HCT116 (cell line): ENCODE measurements around the gene SPG21. TPM values are rescaled to one million over a fixed set of nuclear protein-coding genes. Genes with fewer than 3 reads are reported as not detected.

Source experiments
- ATAC-seq: fragments of 200-7000 bp; cut with Tn5 transposase; 2 replicates; pipeline ENCODE4 v1.9.1; 2020; ENCODE audit warnings: mild to moderate bottlenecking, moderate library complexity
- BruUV-seq: library from RNA; stranded (reverse); fragments of 400-500 nt; replicated peaks from 2 replicates; lab custom pipeline; 2021; lab: Mats Ljungman, UMichigan
- CTCF ChIA-PET: fragments of 300-600 bp; sonication (Branson Sonifier 250); formaldehyde crosslinking; loops from one replicate; lab custom pipeline; 2021; ENCODE audit warnings: antibody characterized with exemption; lab: Charles Lee
- POLR2A ChIA-PET: fragments of 300-600, 350-600 bp; sonication (Branson Sonifier 250); formaldehyde crosslinking; loops from one replicate; lab custom pipeline; 2021; ENCODE audit warnings: antibody characterized with exemption; lab: Charles Lee
- RAD21 ChIA-PET, 2 experiments: fragments of 300-600 bp; sonication (Branson Sonifier 250); formaldehyde crosslinking; loops; one replicate each; lab custom pipeline; 2023; ENCODE audit warnings: low total read pairs in 2 of 2; ENCODE audit not compliant: uncharacterized antibody in 2 of 2, unreplicated experiment in 2 of 2, low non-redundant PET in 1 of 2; lab: Charles Lee
- DNase-seq: peaks from one replicate; pipeline ENCODE4 v3.0.0-alpha.2; 2010; ENCODE audit warnings: low read depth, low spot score
- H2AFZ ChIP-seq: fragments of 200-600 bp; shearing (Covaris generic), sonication (generic); 2 replicates; pipeline ENCODE4 v1.6.1; 2017; ENCODE audit warnings: low read depth, mixed run types, mixed read lengths, antibody characterized with exemption, low read length; ENCODE audit not compliant: poor library complexity, severe bottlenecking
- H3K27ac ChIP-seq: 2 replicates; pipeline ENCODE4 v1.5.1; 2012; ENCODE audit warnings: low read depth, low read length
- H3K27me3 ChIP-seq: fragments of 200-600 bp; sonication (generic); 2 replicates; pipeline ENCODE4 v1.6.1; 2016; ENCODE audit warnings: mixed run types, low read length, mixed read lengths; ENCODE audit not compliant: insufficient read depth
- H3K36me3 ChIP-seq, 2 experiments: fragments of 200-500 bp in 1 of 2; fragments of 200-600 bp in 1 of 2; sonication (Bioruptor generic) in 1 of 2; sonication (generic) in 1 of 2; 2 replicates each; pipeline versions ENCODE4 v1.5.1 to v1.6.1; 2014 to 2016; ENCODE audit warnings: low read length in 2 of 2, inconsistent platforms in 1 of 2, mixed read lengths in 1 of 2, mixed run types in 1 of 2; ENCODE audit not compliant: insufficient read depth in 2 of 2, control insufficient read depth in 1 of 2
- H3K4me1 ChIP-seq, 2 experiments: fragments of 200-600 bp in 1 of 2; sonication (generic) in 1 of 2; 2 replicates each; pipeline versions ENCODE4 v1.5.1 to v1.6.1; 2012 to 2017; ENCODE audit warnings: low read length in 2 of 2, inconsistent platforms in 1 of 2, mild to moderate bottlenecking in 1 of 2, mixed read lengths in 1 of 2, mixed run types in 1 of 2, moderate library complexity in 1 of 2; ENCODE audit not compliant: insufficient read depth in 2 of 2, control insufficient read depth in 1 of 2
- H3K4me2 ChIP-seq: fragments of 200-600 bp; sonication (generic); 2 replicates; pipeline ENCODE4 v1.6.1; 2017; ENCODE audit warnings: mixed run types, low read length, mixed read lengths
- H3K4me3 ChIP-seq, 2 experiments: fragments of 200-600 bp in 1 of 2; sonication (generic) in 1 of 2; replicated peaks in 1 of 2; 2 replicates each; pipeline ENCODE4 v1.5.1; 2011 to 2016; ENCODE audit warnings: low read length in 2 of 2, control low read depth in 1 of 2, low read depth in 1 of 2, mild to moderate bottlenecking in 1 of 2, mixed read lengths in 1 of 2, mixed run types in 1 of 2
- H3K79me2 ChIP-seq: fragments of 200-600 bp; sonication (generic); 2 replicates; pipeline ENCODE4 v1.6.1; 2017; ENCODE audit warnings: mild to moderate bottlenecking, mixed run types, low read length, moderate library complexity, mixed read lengths; ENCODE audit not compliant: insufficient read depth
- H3K9ac ChIP-seq: fragments of 200-600 bp; sonication (generic); 2 replicates; pipeline ENCODE4 v1.6.1; 2016; ENCODE audit warnings: low read length, mixed read lengths
- H3K9me2 ChIP-seq: fragments of 200-600 bp; sonication (generic), shearing (Covaris generic); 2 replicates; pipeline ENCODE4 v1.6.1; 2017; ENCODE audit warnings: mixed run types, mild to moderate bottlenecking, moderate library complexity; ENCODE audit not compliant: insufficient read depth
- H3K9me3 ChIP-seq, 2 experiments: fragments of 200-500 bp in 1 of 2; fragments of 200-600 bp in 1 of 2; sonication (Bioruptor generic) in 1 of 2; sonication (generic) in 1 of 2; 2 replicates each; pipeline ENCODE4 v1.6.1; 2014 to 2017; ENCODE audit warnings: low read length in 2 of 2, mixed read lengths in 2 of 2, inconsistent platforms in 1 of 2, low read depth in 1 of 2, mild to moderate bottlenecking in 1 of 2, mixed run types in 1 of 2, moderate library complexity in 1 of 2; ENCODE audit not compliant: control insufficient read depth in 1 of 2, insufficient read depth in 1 of 2
- H4K20me1 ChIP-seq: fragments of 200-600 bp; sonication (generic), shearing (Covaris generic); 2 replicates; pipeline ENCODE4 v1.6.1; 2017; ENCODE audit warnings: mixed run types, mild to moderate bottlenecking, moderate library complexity; ENCODE audit not compliant: insufficient read depth
- CBX3 ChIP-seq: IDR thresholded peaks from 2 replicates; pipeline ENCODE4 v1.6.1; 2012; ENCODE audit warnings: low read depth
- CEBPB ChIP-seq: IDR thresholded peaks from 2 replicates; pipeline ENCODE4 v1.6.1; 2012; ENCODE audit warnings: low read depth
- EGR1 ChIP-seq: IDR thresholded peaks from 2 replicates; pipeline ENCODE4 v1.6.1; 2012; ENCODE audit warnings: low read depth
- ELF1 ChIP-seq: IDR thresholded peaks from 2 replicates; pipeline ENCODE4 v1.6.1; 2012; ENCODE audit warnings: low read depth, borderline replicate concordance
- EZH2 ChIP-seq: fragments of 200-600 bp; sonication (generic); IDR thresholded peaks from 2 replicates; pipeline ENCODE4 v1.6.1; 2017; ENCODE audit warnings: antibody characterized with exemption, mixed run types
- POLR2A ChIP-seq: IDR thresholded peaks from 2 replicates; pipeline ENCODE4 v1.7.0; 2011; ENCODE audit warnings: borderline replicate concordance; ENCODE audit not compliant: insufficient read depth, insufficient read length; ENCODE audit errors: extremely low read depth
- POLR2AphosphoS5 ChIP-seq: IDR thresholded peaks from 2 replicates; pipeline ENCODE4 v1.6.1; 2011; ENCODE audit warnings: mild to moderate bottlenecking, low read depth, low read length, moderate library complexity
- YY1 ChIP-seq: IDR thresholded peaks from 2 replicates; pipeline ENCODE4 v1.6.1; 2011; ENCODE audit warnings: low read length, low read depth, moderate library complexity, mild to moderate bottlenecking; ENCODE audit not compliant: insufficient replicate concordance; ENCODE audit errors: extremely low read depth
- ZFX ChIP-seq: fragments of 450-650 bp; IDR thresholded peaks from 2 replicates; pipeline ENCODE4 v1.6.1; 2017
- intact Hi-C: fragments of 100-400 bp; cut with micrococcal nuclease; formaldehyde crosslinking; loops from 2 replicates; pipeline ENCODE4 v1.10.0; 2022
- total RNA-seq: library from RNA; stranded (reverse); gene quantifications from one replicate; pipeline ENCODE4 v1.2.1, GENCODE V29; 2021; ENCODE audit not compliant: unreplicated experiment
- TF ChIP-seq, protein P1 (sequence below): IDR thresholded peaks from 2 replicates; pipeline ENCODE4 v1.6.1; 2011; ENCODE audit warnings: mild to moderate bottlenecking, low read length, moderate library complexity; ENCODE audit not compliant: insufficient replicate concordance; ENCODE audit errors: extremely low read depth

The SPG21 gene
- total RNA-seq, 1 experiment from 2014 or later = 72.7 TPM

DNA sequence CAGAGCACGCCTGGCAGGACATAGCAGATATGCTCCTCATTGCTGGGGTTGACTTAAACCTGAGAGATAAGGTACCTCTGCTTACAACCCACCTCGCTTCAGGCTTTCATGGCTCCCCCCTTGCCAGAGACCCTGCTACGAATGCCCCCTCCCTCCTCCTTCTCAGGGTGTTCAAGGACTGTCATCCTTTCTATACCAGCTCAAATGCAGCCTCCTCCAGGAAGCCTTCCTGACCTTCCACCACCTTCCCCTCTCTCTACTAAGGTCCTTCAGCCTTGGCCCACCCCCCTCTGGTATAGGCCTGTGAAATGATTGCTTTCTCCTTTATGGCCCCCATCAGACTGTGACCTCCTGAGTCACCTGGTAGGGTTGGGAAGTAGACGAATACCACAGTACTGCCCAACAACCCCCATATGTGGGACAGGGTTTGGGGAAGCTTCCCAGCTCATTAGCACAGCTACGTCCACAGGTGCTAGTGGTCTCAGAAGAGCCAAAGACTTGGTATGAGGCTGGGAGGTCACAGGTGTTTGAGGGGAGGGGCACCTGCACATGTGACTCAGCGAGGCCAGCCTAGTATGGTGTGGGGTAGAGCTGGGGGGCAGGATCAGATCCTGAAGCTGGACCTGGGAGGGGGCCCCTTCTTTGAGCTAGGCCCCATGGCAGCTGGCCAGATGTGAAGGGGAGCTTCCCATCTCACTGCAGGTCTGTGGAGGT is 46.0 kb downstream of the SPG21 start:
- Histone ChIP-seq H4K20me1 (no peaks in the 10 kb centered on the region), H2AFZ (no peak overlapping the region), H3K27ac (no peak overlapping the region), H3K79me2 (no peaks in the 10 kb centered on the region), H3K9me3 (no peaks in the 10 kb centered on the region), H3K4me2 (no peak overlapping the region), H3K4me3 (no peak overlapping the region), H3K4me1 (no peaks in the 10 kb centered on the region), H3K27me3 (no peaks in the 10 kb centered on the region), H3K9me2 (no peaks in the 10 kb centered on the region), H3K36me3 (no peaks in the 10 kb centered on the region), H3K9ac (no peak overlapping the region)
- RAD21 ChIA-PET = no interaction called here
- ATAC-seq = no peak
- POLR2A ChIA-PET = no interaction called here
- TF ChIP-seq, protein P1, sequence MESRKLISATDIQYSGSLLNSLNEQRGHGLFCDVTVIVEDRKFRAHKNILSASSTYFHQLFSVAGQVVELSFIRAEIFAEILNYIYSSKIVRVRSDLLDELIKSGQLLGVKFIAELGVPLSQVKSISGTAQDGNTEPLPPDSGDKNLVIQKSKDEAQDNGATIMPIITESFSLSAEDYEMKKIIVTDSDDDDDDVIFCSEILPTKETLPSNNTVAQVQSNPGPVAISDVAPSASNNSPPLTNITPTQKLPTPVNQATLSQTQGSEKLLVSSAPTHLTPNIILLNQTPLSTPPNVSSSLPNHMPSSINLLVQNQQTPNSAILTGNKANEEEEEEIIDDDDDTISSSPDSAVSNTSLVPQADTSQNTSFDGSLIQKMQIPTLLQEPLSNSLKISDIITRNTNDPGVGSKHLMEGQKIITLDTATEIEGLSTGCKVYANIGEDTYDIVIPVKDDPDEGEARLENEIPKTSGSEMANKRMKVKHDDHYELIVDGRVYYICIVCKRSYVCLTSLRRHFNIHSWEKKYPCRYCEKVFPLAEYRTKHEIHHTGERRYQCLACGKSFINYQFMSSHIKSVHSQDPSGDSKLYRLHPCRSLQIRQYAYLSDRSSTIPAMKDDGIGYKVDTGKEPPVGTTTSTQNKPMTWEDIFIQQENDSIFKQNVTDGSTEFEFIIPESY = no peak
- no peak for TF ChIP-seq ZFX
- no peak for TF ChIP-seq POLR2A
- TF ChIP-seq CBX3 = no peak
- TF ChIP-seq CEBPB = no peak
- TF ChIP-seq EZH2 = no peak
- no peak for TF ChIP-seq EGR1
- TF ChIP-seq POLR2AphosphoS5 = no peak
- TF ChIP-seq ELF1 = no peak
- intact Hi-C loops = no loop called here
- CTCF ChIA-PET = no interaction called here
- no TSS peak for BruUV-seq
- no peak for DNase-seq

DNA sequence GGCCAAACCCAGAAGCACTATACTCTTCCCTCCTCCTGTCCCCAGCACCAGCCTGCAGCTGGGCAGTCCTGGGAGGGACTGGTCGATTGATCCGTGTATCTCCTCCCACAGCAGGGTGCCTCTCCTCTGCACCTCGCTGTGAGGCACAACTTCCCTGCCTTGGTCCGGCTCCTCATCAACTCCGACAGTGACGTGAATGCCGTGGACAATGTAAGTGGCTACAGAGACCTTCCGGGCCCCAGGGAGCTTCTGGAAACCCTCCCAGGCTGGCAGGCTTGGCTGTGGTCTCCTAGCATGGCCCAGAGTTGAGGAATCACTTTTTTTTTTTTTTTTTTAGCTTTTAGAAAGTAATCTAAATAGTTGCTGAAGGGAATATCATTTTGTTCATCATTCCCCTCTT is 47.4 kb downstream of the SPG21 start:
- ATAC-seq = no peak
- H3K4me1 ChIP-seq = peaks cover 8 to 9% of the 10 kb centered on the region in 2 experiments; a peak in 3 of 4 replicates
- no peak for TF ChIP-seq YY1
- H2AFZ ChIP-seq = no peak overlapping the region
- CTCF ChIA-PET = no interaction called here
- H3K79me2 ChIP-seq = no peaks in the 10 kb centered on the region
- no peak overlapping the region for H3K27ac ChIP-seq
- RAD21 ChIA-PET = no interaction called here
- no peaks in the 10 kb centered on the region for H3K36me3 ChIP-seq
- POLR2A ChIA-PET = no interaction called here
- no peaks in the 10 kb centered on the region for H3K9me2 ChIP-seq
- no peaks in the 10 kb centered on the region for H4K20me1 ChIP-seq
- no peaks in the 10 kb centered on the region for H3K27me3 ChIP-seq
- intact Hi-C loops = no loop called here
- H3K4me2 ChIP-seq = no peak overlapping the region
- H3K9ac ChIP-seq = no peak overlapping the region
- no peak overlapping the region for H3K4me3 ChIP-seq
- BruUV-seq = no TSS peak
- DNase-seq = no peak
- H3K9me3 ChIP-seq = no peaks in the 10 kb centered on the region
